Aorta (tissue), 5 donors: ENCODE data around the gene HOXB6. TPM values are rescaled to one million over a fixed set of nuclear protein-coding genes. Genes with fewer than 3 reads are reported as not detected.

ENCODE experiments used
- ATAC-seq: fragments of 200-7000 bp; cut with Tn5 transposase; one replicate; pipeline ENCODE4 v1.9.1; 2022; ENCODE audit warnings: moderate library complexity; ENCODE audit not compliant: low FRiP score
- DNase-seq, 2 donors: peaks; one replicate each; pipeline ENCODE4 v3.0.0-alpha.2; 2020
- H3K27ac ChIP-seq, 2 donors: one replicate each; pipeline ENCODE4 v1.5.1; 2013; ENCODE audit warnings: low read length in 2 of 2, mild to moderate bottlenecking in 2 of 2, moderate library complexity in 2 of 2, control low read depth in 1 of 2, inconsistent platforms in 1 of 2, low read depth in 1 of 2
- H3K27me3 ChIP-seq, 2 donors: one replicate each; pipeline ENCODE4 v1.6.1; 2013; ENCODE audit warnings: control low read depth in 1 of 2, low read length in 1 of 2, mild to moderate bottlenecking in 1 of 2, moderate library complexity in 1 of 2; ENCODE audit not compliant: insufficient read depth in 2 of 2, control insufficient read depth in 1 of 2
- H3K36me3 ChIP-seq, 2 donors: one replicate each; pipeline ENCODE4 v1.6.1; 2013; ENCODE audit warnings: control low read depth in 1 of 2, low read length in 1 of 2, mild to moderate bottlenecking in 1 of 2; ENCODE audit not compliant: insufficient read depth in 2 of 2, control insufficient read depth in 1 of 2
- H3K4me1 ChIP-seq, 2 donors: one replicate each; pipeline ENCODE4 v1.6.1; 2013; ENCODE audit warnings: low read length in 2 of 2, control low read depth in 1 of 2, mild to moderate bottlenecking in 1 of 2, moderate library complexity in 1 of 2; ENCODE audit not compliant: insufficient read depth in 2 of 2, control insufficient read depth in 1 of 2
- H3K4me3 ChIP-seq, 2 donors: one replicate each; pipeline ENCODE4 v1.5.1; 2013; ENCODE audit warnings: low read length in 2 of 2, control low read depth in 1 of 2, mild to moderate bottlenecking in 1 of 2
- H3K9me3 ChIP-seq: one replicate; pipeline ENCODE4 v1.6.1; 2013; ENCODE audit warnings: mild to moderate bottlenecking, low read length; ENCODE audit not compliant: control insufficient read depth
- WGBS, 2 donors: extraction: QIAGEN DNeasy Blood & Tissue Kit; methylation state at CpG; one replicate each; pipeline ENCODE4 v1.1.7; 2013; 5-methylcytosine and 5-hydroxymethylcytosine counted together
- intact Hi-C, 2 donors: fragments of 100-400 bp; cut with DNase I; formaldehyde crosslinking; loops; one replicate each; pipeline versions ENCODE4 v1.14.2 to v1.15.0; 2022
- polyA plus RNA-seq, 2 donors: library from polyadenylated mRNA; stranded (reverse); fragments of 200-250 nt; gene quantifications; one replicate each; pipeline ENCODE4 v1.2.3, GENCODE V29; 2013
- total RNA-seq, 2 donors: library from RNA; stranded (reverse); fragmentation: NEBNext Ultra II Directional; extraction: Animal tissue kit (Norgen Biotek cat#: 25700); gene quantifications; one replicate each; pipeline ENCODE4 v1.2.1, GENCODE V29; 2021
- donor health status: healthy with polysubstance abuse.
- donor health status: Bipolar disorder and iron deficiency.
- donor health status: DM: no; HTN: no; CAD: no.
- donor health status: DM: no; HTN: no; CAD: no.
- donor health status: DM: yes; HTN: yes; CAD: no.

The HOXB6 gene
- total and polyA plus RNA-seq, 4 donors = 3.9 to 16.8 (median 5.0) TPM

- ATAC-seq = no peak
- H3K4me1 ChIP-seq = no peaks in the 10 kb centered on the region
These were observed 41.4 kb downstream of the HOXB6 start for GRCh38 chr17:48563385-48563838.

GRCh38 chr17:48562934-48563333 is 41.9 kb downstream of the HOXB6 start:
- Histone ChIP-seq H3K9me3 (no peaks in the 10 kb centered on the region), H3K4me3 (no peak overlapping the region), H3K36me3 (no peaks in the 10 kb centered on the region), H3K27ac (no peak overlapping the region), H3K4me1 (no peaks in the 10 kb centered on the region), H3K27me3 (no peaks in the 10 kb centered on the region)
- intact Hi-C loops = no loop called here
- DNase-seq (no peak), ATAC-seq (no peak)
- WGBS, 2 donors = 86 to 92% methylated on average over 5 of the region's 5 CpGs

More at GRCh38 chr17:48563385-48563838, 41.4 kb downstream of the HOXB6 start:
- Histone ChIP-seq H3K4me3 (no peak overlapping the region), H3K27ac (no peak overlapping the region), H3K9me3 (no peaks in the 10 kb centered on the region), H3K27me3 (no peaks in the 10 kb centered on the region), H3K36me3 (no peaks in the 10 kb centered on the region)
- intact Hi-C loops = no loop called here
- 90 to 92% methylated on average over 6 of the region's 6 CpGs for WGBS, 2 donors
- no peak for DNase-seq

- intact Hi-C loops = no loop called here
- Histone ChIP-seq H3K27ac (no peak overlapping the region), H3K4me1 (no peaks in the 10 kb centered on the region), H3K4me3 (no peak overlapping the region), H3K27me3 (no peaks in the 10 kb centered on the region), H3K36me3 (no peaks in the 10 kb centered on the region), H3K9me3 (no peaks in the 10 kb centered on the region)
- 86 to 90% methylated on average over 15 of the region's 15 CpGs for WGBS, 2 donors
- no peak for DNase-seq
- ATAC-seq = no peak
These were observed 42.6 kb downstream of the HOXB6 start for GRCh38 chr17:48561884-48562810.

- Histone ChIP-seq H3K4me1 (no peaks in the 10 kb centered on the region), H3K36me3 (no peaks in the 10 kb centered on the region), H3K9me3 (no peaks in the 10 kb centered on the region), H3K4me3 (no peak overlapping the region), H3K27me3 (no peaks in the 10 kb centered on the region), H3K27ac (no peak overlapping the region)
- 42 to 62% methylated on average over 14 of the region's 14 CpGs for WGBS, 2 donors
- intact Hi-C loops = no loop called here
- ATAC-seq (peak; percentile 13), DNase-seq (no peak)
These were observed 44.7 kb downstream of the HOXB6 start for GRCh38 chr17:48559840-48560817.

GRCh38 chr17:48559122-48559839 is 45.5 kb downstream of the HOXB6 start:
- H3K27me3 ChIP-seq = no peaks in the 10 kb centered on the region
- intact Hi-C loops = no loop called here

GRCh38 chr17:48558831-48559121 is 46.0 kb downstream of the HOXB6 start:
- DNase-seq = no peak
- 84 to 90% methylated on average over 2 of the region's 2 CpGs for WGBS, 2 donors
- Histone ChIP-seq H3K4me1 (no peaks in the 10 kb centered on the region), H3K27ac (no peak overlapping the region), H3K27me3 (no peaks in the 10 kb centered on the region), H3K9me3 (no peaks in the 10 kb centered on the region), H3K4me3 (no peak overlapping the region), H3K36me3 (no peaks in the 10 kb centered on the region)
- ATAC-seq = no peak
- intact Hi-C loops = no loop called here

More at GRCh38 chr17:48559122-48559839, 45.5 kb downstream of the HOXB6 start:
- DNase-seq (no peak), ATAC-seq (no peak)
- no peak overlapping the region for H3K4me3 ChIP-seq
- WGBS, 2 donors = 85 to 91% methylated on average over 16 of the region's 16 CpGs
- H3K27ac ChIP-seq = no peak overlapping the region
- no peaks in the 10 kb centered on the region for H3K4me1 ChIP-seq
- no peaks in the 10 kb centered on the region for H3K9me3 ChIP-seq
- no peaks in the 10 kb centered on the region for H3K36me3 ChIP-seq

GRCh38 chr17:48558057-48558830 is 46.5 kb downstream of the HOXB6 start:
- H3K4me1 ChIP-seq = no peaks in the 10 kb centered on the region
- H3K36me3 ChIP-seq = no peaks in the 10 kb centered on the region
- H3K27me3 ChIP-seq = no peaks in the 10 kb centered on the region
- WGBS, 2 donors = 78 to 92% methylated on average over 13 of the region's 13 CpGs
- intact Hi-C loops = no loop called here
- H3K27ac ChIP-seq = no peak overlapping the region
- DNase-seq (no peak), ATAC-seq (no peak)
- H3K4me3 ChIP-seq = no peak overlapping the region
- H3K9me3 ChIP-seq = no peaks in the 10 kb centered on the region
